Peyer's patch (tissue), 4 donors: ENCODE measurements around the gene UTS2B.

Experiments
- POLR2A ChIP-seq, 2 donors: fragments of 450-650 bp; IDR thresholded peaks; one replicate each; pipeline ENCODE4 v1.5.1; 2017; ENCODE audit warnings: antibody characterized with exemption in 2 of 2, mild to moderate bottlenecking in 2 of 2, moderate library complexity in 2 of 2
- TF ChIP-seq, protein P1 (sequence below), 6 experiments: fragments of 450-650 bp in 4 of 6; fragments of 200-600 bp in 2 of 6; sonication (generic) in 1 of 6; IDR thresholded peaks; one replicate each; pipeline ENCODE4 v1.5.1; 2017 to 2019; ENCODE audit warnings: antibody characterized with exemption in 6 of 6, mild to moderate bottlenecking in 3 of 6, moderate library complexity in 1 of 6

DNA sequence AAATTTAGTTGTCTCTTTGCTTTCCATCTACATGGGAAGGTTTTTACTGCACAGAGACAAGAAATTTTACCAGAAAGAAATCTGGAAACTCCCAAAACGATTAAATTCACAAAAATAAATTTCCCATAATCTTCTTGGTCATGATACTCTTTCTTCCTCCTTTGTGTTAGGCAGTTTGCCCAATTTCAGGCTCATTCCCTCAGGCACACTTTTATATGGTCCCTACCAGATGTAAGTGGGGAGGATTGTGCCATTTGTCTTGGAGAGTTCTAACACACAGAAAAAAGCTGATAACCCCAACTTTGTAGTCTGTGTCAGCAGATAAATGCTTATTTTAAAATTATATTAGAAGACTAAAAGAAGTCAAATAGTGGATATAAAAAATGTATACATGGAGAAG is 50.2 kb downstream of the UTS2B start:
- TF ChIP-seq, protein P1, sequence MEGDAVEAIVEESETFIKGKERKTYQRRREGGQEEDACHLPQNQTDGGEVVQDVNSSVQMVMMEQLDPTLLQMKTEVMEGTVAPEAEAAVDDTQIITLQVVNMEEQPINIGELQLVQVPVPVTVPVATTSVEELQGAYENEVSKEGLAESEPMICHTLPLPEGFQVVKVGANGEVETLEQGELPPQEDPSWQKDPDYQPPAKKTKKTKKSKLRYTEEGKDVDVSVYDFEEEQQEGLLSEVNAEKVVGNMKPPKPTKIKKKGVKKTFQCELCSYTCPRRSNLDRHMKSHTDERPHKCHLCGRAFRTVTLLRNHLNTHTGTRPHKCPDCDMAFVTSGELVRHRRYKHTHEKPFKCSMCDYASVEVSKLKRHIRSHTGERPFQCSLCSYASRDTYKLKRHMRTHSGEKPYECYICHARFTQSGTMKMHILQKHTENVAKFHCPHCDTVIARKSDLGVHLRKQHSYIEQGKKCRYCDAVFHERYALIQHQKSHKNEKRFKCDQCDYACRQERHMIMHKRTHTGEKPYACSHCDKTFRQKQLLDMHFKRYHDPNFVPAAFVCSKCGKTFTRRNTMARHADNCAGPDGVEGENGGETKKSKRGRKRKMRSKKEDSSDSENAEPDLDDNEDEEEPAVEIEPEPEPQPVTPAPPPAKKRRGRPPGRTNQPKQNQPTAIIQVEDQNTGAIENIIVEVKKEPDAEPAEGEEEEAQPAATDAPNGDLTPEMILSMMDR (IDR thresholded peaks at IDR 0.05), result no peak
- TF ChIP-seq POLR2A (IDR thresholded peaks at IDR 0.05), result no peak
